ENCODE data around the gene MPO. TPM values are rescaled to one million over a fixed set of nuclear protein-coding genes. Genes with fewer than 3 reads are reported as not detected.

MPO gene
- total RNA-seq, 1 donor from 2014 or later = not detected

- Mint-ChIP-seq H3K27me3 (ENCODE audit: insufficient read depth) (peaks cover 39% of the 10 kb centered on the region), H3K4me1 (ENCODE audit: low read depth) (peaks cover 16% of the 10 kb centered on the region), H3K36me3 (ENCODE audit: low read depth) (no peaks in the 10 kb centered on the region), H3K9me3 (no peaks in the 10 kb centered on the region), H3K27ac (no peak overlapping the region), H3K4me3 (no peak overlapping the region)
- DNase-seq (ENCODE audit: low spot score) = no peak
- intact Hi-C loops (cut with micrococcal nuclease) = no loop called here
These were observed 34.0 kb downstream of the MPO start for GRCh38 chr17:58246781-58247180.

- H3K27ac Mint-ChIP-seq = no peak overlapping the region
- H3K4me3 Mint-ChIP-seq = no peak overlapping the region
- H3K27me3 Mint-ChIP-seq (ENCODE audit: insufficient read depth) = peaks cover 39% of the 10 kb centered on the region
- intact Hi-C loops (cut with micrococcal nuclease) = no loop called here
- H3K9me3 Mint-ChIP-seq = no peaks in the 10 kb centered on the region
- no peaks in the 10 kb centered on the region for H3K36me3 Mint-ChIP-seq (ENCODE audit: low read depth)
- peaks cover 16% of the 10 kb centered on the region for H3K4me1 Mint-ChIP-seq (ENCODE audit: low read depth)
- DNase-seq (ENCODE audit: low spot score) = no peak
These were observed 34.5 kb downstream of the MPO start for GRCh38 chr17:58246104-58246740.

- H3K27me3 Mint-ChIP-seq (ENCODE audit: insufficient read depth) = peaks cover 43% of the 10 kb centered on the region
- intact Hi-C loops (cut with micrococcal nuclease) = no loop called here
- DNase-seq (ENCODE audit: low spot score) = no peak
- peaks cover 16% of the 10 kb centered on the region for H3K4me1 Mint-ChIP-seq (ENCODE audit: low read depth)
- no peak overlapping the region for H3K27ac Mint-ChIP-seq
- no peaks in the 10 kb centered on the region for H3K36me3 Mint-ChIP-seq (ENCODE audit: low read depth)
- H3K9me3 Mint-ChIP-seq = no peaks in the 10 kb centered on the region
- no peak overlapping the region for H3K4me3 Mint-ChIP-seq
These were observed 35.2 kb downstream of the MPO start for GRCh38 chr17:58245428-58246103.

GRCh38 chr17:58244963-58245362 lies 35.8 kb downstream of the MPO start:
- no peak for DNase-seq (ENCODE audit: low spot score)
- Mint-ChIP-seq H3K4me3 (no peak overlapping the region), H3K27ac (no peak overlapping the region), H3K36me3 (ENCODE audit: low read depth) (no peaks in the 10 kb centered on the region), H3K9me3 (no peaks in the 10 kb centered on the region), H3K4me1 (ENCODE audit: low read depth) (peaks cover 16% of the 10 kb centered on the region), H3K27me3 (ENCODE audit: insufficient read depth) (peaks cover 49% of the 10 kb centered on the region)
- intact Hi-C loops (cut with micrococcal nuclease) = no loop called here

- Mint-ChIP-seq H3K27me3 (ENCODE audit: insufficient read depth) (peaks cover 50% of the 10 kb centered on the region), H3K9me3 (no peaks in the 10 kb centered on the region), H3K4me1 (ENCODE audit: low read depth) (peaks cover under 1% of the 10 kb centered on the region), H3K27ac (no peak overlapping the region), H3K4me3 (no peak overlapping the region), H3K36me3 (ENCODE audit: low read depth) (no peaks in the 10 kb centered on the region)
- no peak for DNase-seq (ENCODE audit: low spot score)
- intact Hi-C loops (cut with micrococcal nuclease) = no loop called here
These were observed 38.5 kb downstream of the MPO start for GRCh38 chr17:58242171-58242784.

- Mint-ChIP-seq H3K9me3 (no peaks in the 10 kb centered on the region), H3K4me1 (ENCODE audit: low read depth) (no peaks in the 10 kb centered on the region), H3K4me3 (no peak overlapping the region), H3K27me3 (ENCODE audit: insufficient read depth) (peaks cover 61% of the 10 kb centered on the region), H3K36me3 (ENCODE audit: low read depth) (no peaks in the 10 kb centered on the region), H3K27ac (no peak overlapping the region)
- intact Hi-C loops (cut with micrococcal nuclease) = no loop called here
- no peak for DNase-seq (ENCODE audit: low spot score)
These were observed 40.7 kb downstream of the MPO start for GRCh38 chr17:58239987-58240386.

- Mint-ChIP-seq H3K9me3 (no peaks in the 10 kb centered on the region), H3K4me1 (ENCODE audit: low read depth) (no peaks in the 10 kb centered on the region), H3K27ac (no peak within 1 kb of the TSS), H3K27me3 (ENCODE audit: insufficient read depth) (peaks cover 65% of the 10 kb centered on the region), H3K4me3 (no peak within 1 kb of the TSS), H3K36me3 (ENCODE audit: low read depth) (no peaks in the 10 kb centered on the region)
- intact Hi-C loops (cut with micrococcal nuclease) = no loop called here
- DNase-seq (ENCODE audit: low spot score) = no peak
These were observed 42.5 kb downstream of the MPO start, which contains the start of gene LPO for GRCh38 chr17:58238147-58238634. TSS of gene LPO (plus strand) at chr17:58238584. CDS start at chr17:58242980, 4,396 bp downstream.

- Mint-ChIP-seq H3K27ac (no peak overlapping the region), H3K9me3 (no peaks in the 10 kb centered on the region), H3K27me3 (ENCODE audit: insufficient read depth) (peaks cover 62% of the 10 kb centered on the region), H3K4me3 (no peak overlapping the region), H3K36me3 (ENCODE audit: low read depth) (no peaks in the 10 kb centered on the region), H3K4me1 (ENCODE audit: low read depth) (peaks cover 6% of the 10 kb centered on the region)
- intact Hi-C loops (cut with micrococcal nuclease) = no loop called here
- no peak for DNase-seq (ENCODE audit: low spot score)
These were observed 44.3 kb downstream of the MPO start for GRCh38 chr17:58236394-58236793.

- H3K36me3 Mint-ChIP-seq (ENCODE audit: low read depth) = no peaks in the 10 kb centered on the region
- peaks cover 62% of the 10 kb centered on the region for H3K27me3 Mint-ChIP-seq (ENCODE audit: insufficient read depth)
- H3K4me3 Mint-ChIP-seq = no peak overlapping the region
- intact Hi-C loops (cut with micrococcal nuclease) = no loop called here
- DNase-seq (ENCODE audit: low spot score) = no peak
- no peaks in the 10 kb centered on the region for H3K9me3 Mint-ChIP-seq
- no peak overlapping the region for H3K27ac Mint-ChIP-seq
- peaks cover 6% of the 10 kb centered on the region for H3K4me1 Mint-ChIP-seq (ENCODE audit: low read depth)
These were observed 44.9 kb downstream of the MPO start for GRCh38 chr17:58235821-58236220.

- H3K4me3 Mint-ChIP-seq = no peak overlapping the region
- H3K9me3 Mint-ChIP-seq = no peaks in the 10 kb centered on the region
- H3K4me1 Mint-ChIP-seq (ENCODE audit: low read depth) = peaks cover 6% of the 10 kb centered on the region
- H3K36me3 Mint-ChIP-seq (ENCODE audit: low read depth) = no peaks in the 10 kb centered on the region
- no peak overlapping the region for H3K27ac Mint-ChIP-seq
- DNase-seq (ENCODE audit: low spot score) = no peak
- intact Hi-C loops (cut with micrococcal nuclease) = no loop called here
- H3K27me3 Mint-ChIP-seq (ENCODE audit: insufficient read depth) = peaks cover 52% of the 10 kb centered on the region
These were observed 46.2 kb downstream of the MPO start for GRCh38 chr17:58234512-58234911.

- no peak for DNase-seq (ENCODE audit: low spot score)
- intact Hi-C loops (cut with micrococcal nuclease) = no loop called here
- Mint-ChIP-seq H3K27ac (no peak overlapping the region), H3K4me1 (ENCODE audit: low read depth) (peaks cover 6% of the 10 kb centered on the region), H3K9me3 (no peaks in the 10 kb centered on the region), H3K36me3 (ENCODE audit: low read depth) (no peaks in the 10 kb centered on the region), H3K4me3 (no peak overlapping the region), H3K27me3 (ENCODE audit: insufficient read depth) (peaks cover 52% of the 10 kb centered on the region)
These were observed 47.2 kb downstream of the MPO start for GRCh38 chr17:58233543-58233942.

GRCh38 chr17:58232707-58233156 lies 48.0 kb downstream of the MPO start:
- Mint-ChIP-seq H3K4me1 (ENCODE audit: low read depth) (peaks cover 6% of the 10 kb centered on the region), H3K27me3 (ENCODE audit: insufficient read depth) (peaks cover 55% of the 10 kb centered on the region), H3K9me3 (no peaks in the 10 kb centered on the region), H3K4me3 (no peak overlapping the region), H3K27ac (no peak overlapping the region), H3K36me3 (ENCODE audit: low read depth) (no peaks in the 10 kb centered on the region)
- intact Hi-C loops (cut with micrococcal nuclease) = no loop called here
- DNase-seq (ENCODE audit: low spot score) = no peak

- Mint-ChIP-seq H3K27ac (no peak overlapping the region), H3K27me3 (ENCODE audit: insufficient read depth) (peaks cover 50% of the 10 kb centered on the region), H3K4me1 (ENCODE audit: low read depth) (peaks cover 6% of the 10 kb centered on the region), H3K4me3 (no peak overlapping the region), H3K9me3 (no peaks in the 10 kb centered on the region), H3K36me3 (ENCODE audit: low read depth) (no peaks in the 10 kb centered on the region)
- DNase-seq (ENCODE audit: low spot score) = no peak
- intact Hi-C loops (cut with micrococcal nuclease) = no loop called here
These were observed 49.1 kb downstream of the MPO start for GRCh38 chr17:58231641-58232040.
